NAMALWA (cell line): Measurements from ENCODE around the gene ELL3.
"Not testable (repeated sequence)": the region's sequence is repeated elsewhere in the genome, so short reads cannot be mapped to it uniquely, and the experiment has no call there.

Experiments used
- DNase-seq: peaks from one replicate; pipeline ENCODE4 v3.0.0-alpha.2; 2015; ENCODE audit warnings: low spot score

Gene ELL3, protein sequence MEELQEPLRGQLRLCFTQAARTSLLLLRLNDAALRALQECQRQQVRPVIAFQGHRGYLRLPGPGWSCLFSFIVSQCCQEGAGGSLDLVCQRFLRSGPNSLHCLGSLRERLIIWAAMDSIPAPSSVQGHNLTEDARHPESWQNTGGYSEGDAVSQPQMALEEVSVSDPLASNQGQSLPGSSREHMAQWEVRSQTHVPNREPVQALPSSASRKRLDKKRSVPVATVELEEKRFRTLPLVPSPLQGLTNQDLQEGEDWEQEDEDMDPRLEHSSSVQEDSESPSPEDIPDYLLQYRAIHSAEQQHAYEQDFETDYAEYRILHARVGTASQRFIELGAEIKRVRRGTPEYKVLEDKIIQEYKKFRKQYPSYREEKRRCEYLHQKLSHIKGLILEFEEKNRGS

DNA sequence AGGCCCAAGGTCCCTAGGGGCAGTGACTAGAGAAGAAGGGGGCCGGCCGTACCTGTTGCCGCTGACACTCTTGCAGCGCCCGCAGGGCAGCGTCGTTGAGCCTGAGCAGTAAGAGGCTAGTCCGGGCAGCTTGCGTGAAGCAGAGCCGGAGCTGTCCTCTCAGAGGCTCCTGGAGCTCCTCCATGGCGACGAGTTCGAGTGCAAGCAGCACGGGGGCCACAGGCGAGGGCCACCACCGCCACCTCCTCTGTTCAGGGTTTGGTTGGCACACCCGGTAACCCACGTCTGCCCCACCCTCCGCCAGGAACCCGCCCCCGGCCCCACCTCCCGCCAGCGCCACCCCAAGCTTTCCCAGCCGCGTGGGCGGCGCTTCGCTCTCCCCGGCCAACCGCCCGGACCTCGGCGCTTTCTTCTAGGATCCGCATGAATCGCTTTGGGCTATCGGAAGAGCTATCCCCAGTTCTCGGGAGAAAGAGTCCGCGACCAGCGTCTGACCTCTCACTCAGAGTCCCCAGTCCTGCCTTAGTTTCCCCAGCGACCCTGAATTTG is at the start of gene ELL3:
ELL3 (minus strand) TSS at position 249 of the 549 bp plus-strand sequence; CDS start at position 184, 65 bp downstream.
- peak; percentile 89 for DNase-seq

DNA sequence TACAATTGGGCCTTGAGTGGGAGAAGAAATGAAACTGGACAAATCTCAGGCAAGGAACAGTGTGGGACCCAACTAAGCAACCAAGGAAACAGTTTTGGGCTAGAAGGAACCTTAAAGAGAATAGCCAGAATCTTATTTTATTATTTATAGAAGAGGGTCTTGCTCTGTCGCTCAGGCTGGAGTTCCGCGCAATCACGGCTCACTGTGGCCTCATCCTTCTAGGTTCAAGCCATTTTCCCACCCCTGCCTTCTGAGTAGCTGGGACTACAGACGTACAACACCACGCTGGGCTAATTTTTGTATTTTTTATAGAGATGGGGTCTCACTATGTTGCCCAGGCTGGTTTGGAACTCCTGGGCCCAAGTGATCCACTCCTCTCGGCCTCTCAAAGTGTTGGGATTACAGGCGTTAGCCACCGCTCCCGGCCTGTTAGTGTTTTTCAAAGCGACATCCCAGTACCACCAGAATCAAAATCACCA is 49.3 kb upstream of the ELL3 start:
- DNase-seq, result no peak

DNA sequence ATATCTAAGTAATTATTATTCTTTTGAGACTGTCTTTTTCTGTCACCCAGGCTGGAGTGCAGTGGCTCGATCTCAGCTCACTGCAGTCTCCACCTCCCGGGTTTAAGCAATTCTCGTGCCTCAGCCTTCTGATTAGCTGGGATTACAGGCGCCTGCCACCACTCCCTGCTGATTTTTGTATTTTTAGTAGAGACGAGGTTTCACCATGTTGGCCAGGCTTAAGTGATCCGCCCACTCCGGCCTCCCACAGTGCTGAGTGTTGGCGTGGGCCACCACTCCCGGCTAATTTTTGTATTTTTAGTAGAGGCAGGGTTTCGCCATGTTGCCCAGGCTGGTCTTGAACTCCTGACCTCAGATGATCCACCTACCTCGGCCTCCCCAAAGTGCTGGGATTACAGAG is 48.5 kb upstream of the ELL3 start:
- not testable (repeated sequence) for DNase-seq

DNA sequence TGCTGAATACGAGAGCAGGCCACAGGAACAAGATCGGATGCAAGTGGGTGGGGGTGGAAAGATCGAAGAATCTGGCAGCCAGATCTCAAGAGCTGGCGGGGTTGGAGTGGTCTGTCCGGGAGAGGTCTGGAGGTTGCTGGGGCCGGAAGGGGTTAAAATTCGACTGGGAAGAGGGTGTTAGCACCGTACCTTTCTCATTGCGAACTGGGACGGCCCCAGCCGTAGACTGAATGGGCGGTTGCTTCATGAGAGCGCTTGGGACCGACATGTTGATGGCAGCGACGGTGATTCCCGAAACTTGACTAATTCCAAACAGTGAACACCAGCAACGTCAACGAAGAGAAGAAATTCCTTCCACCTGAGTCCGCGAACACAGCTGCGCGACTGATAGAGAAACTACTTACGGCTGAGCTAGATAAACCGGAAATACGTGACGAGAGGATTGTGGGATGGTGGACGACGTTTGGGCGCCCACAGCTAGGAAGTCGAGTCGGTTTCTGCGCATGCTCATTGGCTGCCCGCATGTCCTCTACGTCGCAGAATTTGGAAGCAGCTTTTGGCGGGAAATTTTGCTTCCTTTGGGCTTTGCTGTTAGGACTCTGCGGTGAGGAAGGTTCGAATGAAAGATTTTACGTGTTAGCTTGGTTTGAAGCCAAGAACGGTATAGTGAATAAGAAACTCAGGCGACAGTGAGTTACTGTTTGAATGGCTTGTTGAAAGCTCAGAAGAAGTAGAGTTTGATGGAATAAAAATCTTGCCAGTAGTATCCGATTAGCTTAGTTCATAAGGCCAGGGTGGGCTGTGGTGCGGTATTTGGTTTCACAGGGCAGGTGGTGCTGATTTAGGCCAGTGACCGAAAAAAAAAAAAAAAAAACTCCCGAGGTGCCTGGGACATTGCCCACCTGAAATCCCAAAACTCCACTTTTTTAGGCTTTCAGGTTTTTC is 47.8 kb upstream of the ELL3 start, which contains the start of gene MFAP1:
MFAP1 (minus strand) TSS at position 389 of the 945 bp plus-strand sequence; CDS start at position 268, 121 bp downstream.
- DNase-seq, result peak; percentile 97

DNA sequence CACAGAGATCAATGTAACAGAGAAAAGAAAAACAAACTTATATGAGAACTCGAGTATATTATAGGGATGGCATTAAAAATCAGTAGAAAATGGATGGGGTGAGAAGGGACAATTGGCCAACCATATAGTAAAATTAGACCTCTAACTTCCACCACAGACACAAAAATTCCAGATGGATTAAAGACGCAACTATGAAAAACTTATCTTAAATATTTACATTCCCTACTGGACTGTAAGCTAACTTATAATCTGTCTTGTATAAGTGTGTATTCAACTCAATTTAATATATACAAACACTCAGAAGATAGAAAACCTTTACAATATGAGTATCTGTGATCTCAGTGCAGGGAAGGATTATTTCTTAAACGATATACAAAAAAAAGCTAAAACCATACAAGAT is 44.7 kb upstream of the ELL3 start:
- no peak for DNase-seq

DNA sequence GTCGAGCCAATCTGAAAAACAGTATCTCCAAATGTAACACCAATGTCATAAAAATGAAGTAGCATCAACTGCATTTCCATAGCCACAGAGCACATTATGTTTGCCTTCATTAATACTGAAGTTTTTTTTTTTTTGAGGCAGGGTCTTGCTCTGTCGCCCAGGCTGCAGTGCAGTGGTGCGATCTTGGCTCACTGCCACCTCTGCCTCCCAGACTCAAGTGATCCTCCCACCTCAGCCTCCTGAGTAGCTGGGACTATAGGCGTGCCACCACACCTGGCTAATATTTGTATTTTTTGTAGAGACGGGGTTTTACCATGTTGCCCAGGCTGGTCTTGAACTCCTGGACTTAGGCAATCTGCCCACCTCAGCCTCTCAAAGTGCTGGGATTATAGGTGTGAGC is 38.3 kb upstream of the ELL3 start:
- DNase-seq, result not testable (repeated sequence)

DNA sequence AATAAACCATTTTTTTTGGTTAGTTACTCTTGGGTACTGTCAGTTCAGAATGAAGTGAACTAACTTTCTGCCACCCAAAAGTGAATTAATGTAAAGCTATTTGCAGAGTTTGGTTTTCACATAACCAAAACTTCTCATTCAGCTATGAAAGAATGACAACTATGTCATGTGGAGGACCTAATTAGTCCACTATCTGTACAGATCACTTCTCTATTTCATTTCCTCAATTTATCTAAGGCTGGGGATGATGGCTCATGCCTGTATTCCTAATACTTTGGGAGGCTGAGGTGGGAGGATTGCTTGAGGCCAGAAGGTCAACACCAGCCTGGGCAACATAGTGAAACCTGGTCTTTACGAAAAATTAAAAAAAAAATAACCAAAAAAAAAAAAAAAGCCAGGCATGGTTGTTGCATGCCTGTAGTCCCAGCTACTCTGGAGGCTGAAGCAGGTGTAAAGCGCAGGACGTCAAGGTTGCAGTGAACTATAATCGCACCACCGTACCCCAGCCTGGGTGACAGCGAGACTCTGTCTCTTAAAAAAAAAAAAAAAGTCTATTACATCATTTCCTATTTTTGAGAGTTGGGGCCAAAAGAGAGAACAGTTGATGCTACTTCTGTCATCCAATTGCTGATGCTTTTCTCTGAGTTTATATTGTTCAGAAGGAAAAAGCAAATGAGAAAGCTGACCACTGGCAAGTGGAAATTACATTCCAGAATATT is 32.4 kb upstream of the ELL3 start:
- peak; percentile 90 for DNase-seq

DNA sequence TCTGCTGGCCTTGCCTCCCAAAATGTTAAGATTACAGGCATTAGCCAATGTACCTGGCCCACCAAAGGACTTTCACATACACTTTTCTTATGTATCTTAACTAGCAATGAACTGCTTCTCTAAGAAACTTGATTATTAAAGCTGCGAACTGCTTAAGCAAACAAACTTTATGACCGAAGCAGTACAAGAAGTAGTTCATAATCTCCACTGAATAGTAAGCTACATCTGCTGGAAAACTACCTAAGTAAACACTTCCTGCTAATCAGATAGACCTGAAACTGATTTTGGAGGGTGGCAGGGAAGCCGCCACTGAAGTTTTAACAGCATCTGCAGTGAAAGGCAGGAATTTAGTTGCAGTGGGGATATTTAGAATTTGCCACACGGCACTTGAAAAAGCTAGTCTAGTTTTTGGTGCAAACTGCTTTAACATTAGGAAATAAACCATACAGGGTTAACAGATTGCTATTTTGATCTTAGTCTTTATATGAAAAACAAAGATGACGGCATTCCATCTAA is 31.7 kb upstream of the ELL3 start:
- DNase-seq, result peak; percentile 49

DNA sequence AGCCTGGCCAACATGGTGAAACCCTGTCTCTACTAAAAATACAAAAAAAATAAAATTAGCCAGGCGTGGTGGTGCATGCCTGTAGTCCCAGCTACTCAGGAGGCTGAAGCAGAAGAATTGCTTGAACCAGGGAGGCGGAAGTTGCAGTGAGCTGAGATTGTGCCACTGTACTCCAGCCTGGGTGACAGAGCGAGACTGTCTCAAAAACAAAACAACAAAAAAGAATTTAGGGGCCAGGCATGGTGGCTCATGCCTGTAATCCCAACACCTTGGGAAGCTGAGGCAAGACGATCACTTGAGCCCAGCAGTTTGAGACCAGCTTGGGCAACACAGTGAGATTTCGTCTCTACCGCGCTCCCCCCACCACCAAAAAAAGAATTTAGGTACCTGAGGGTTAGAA is 25.9 kb upstream of the ELL3 start:
- not testable (repeated sequence) for DNase-seq

DNA sequence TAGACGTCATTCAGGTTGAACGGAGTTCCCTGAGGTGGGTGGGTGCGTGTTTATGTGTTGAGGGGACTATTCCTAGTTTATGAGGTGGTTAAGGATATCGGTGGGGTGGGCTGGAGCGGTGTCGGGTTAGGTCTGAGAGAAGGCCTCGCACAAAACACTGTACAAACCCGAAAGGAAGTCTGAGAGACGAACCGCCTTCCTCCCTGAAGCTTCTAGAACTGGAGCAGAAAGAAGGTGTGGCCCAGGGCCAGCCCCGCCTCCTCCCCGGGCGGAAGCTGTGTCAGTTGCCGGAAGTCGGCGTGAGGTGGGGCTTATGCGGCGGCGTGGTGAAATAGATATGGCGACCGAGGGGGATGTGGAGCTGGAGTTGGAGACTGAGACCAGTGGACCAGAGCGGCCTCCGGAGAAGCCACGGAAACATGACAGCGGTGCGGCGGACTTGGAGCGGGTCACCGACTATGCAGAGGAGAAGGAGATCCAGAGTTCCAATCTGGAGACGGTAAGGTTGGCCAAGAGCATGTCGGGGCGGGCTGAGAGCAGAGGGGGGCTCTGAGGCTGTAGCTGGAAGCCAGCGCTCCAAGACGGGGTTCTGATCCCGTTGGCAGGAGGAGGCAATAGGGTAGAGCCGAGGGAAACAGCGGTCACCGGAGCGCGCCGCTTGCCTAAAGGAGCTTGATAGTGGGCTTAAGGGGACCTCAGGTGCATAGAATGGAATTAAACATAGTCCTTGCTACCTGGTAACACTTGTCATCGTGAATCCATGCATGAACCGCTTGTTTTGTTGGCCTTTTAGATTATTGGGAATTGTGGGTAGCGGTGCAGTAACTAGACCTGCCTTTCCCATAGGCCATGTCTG is 23.7 kb upstream of the ELL3 start, which contains the start of gene HYPK:
HYPK (plus strand) TSS at position 314 of the 856 bp plus-strand sequence; CDS start at position 338, 24 bp downstream.
- peak; percentile 89 for DNase-seq

DNA sequence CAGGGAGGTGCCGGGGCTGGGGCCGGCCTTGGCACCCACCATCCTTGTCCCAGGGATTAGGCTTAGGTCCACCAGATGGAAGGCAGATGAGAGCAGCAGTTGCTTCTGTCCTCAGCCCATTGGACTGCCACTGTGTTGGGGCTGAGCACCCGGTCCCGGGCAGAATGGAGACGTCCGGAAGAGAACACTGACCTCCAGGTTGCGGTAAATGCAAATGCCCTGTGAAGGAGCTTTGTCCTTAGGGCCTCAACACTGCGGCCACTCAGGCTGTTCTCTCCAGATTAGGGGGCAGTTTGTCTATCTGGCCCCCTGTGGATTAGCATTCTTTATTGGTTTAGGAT is 23.1 kb upstream of the ELL3 start, which contains the start of gene SERINC4:
SERINC4 (minus strand) TSS at position 276 of the 341 bp plus-strand sequence; CDS start at position 42, 234 bp downstream.
- DNase-seq, result no peak

DNA sequence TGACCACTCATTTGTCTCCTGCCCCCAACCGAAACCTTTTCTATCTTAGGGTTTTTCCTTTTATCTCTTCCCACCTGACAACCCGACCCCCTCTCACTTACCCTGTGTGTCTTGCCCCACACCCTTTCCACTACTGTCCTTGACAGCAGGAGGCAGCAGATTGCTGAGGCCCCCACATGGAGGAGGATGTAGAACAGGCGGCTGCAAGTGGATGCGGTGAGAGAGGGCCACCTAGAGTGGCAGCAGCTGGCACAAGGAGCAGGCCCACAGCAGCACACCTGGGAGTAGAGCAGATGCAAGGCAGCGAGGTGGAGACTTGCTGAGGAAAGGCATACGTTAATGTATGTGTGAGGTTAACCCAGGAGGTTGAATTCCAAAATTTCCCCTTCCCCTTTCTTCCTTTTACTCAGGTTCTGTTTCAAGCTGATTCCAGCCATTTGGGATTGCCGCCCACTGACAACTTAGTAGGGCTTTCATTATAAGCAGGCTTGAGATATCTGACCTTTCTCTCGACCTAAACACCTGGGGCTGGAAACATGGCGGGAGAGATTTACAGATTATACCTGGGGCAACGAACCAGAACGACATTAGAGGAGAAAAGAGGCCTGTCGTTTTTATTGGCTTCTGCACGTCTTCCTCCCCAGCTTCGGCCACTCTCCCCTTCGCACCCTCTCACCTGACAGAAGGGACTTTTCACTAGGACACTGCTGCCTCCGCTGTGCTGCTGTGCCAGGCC is 22.6 kb upstream of the ELL3 start:
- DNase-seq, result peak; percentile 59

DNA sequence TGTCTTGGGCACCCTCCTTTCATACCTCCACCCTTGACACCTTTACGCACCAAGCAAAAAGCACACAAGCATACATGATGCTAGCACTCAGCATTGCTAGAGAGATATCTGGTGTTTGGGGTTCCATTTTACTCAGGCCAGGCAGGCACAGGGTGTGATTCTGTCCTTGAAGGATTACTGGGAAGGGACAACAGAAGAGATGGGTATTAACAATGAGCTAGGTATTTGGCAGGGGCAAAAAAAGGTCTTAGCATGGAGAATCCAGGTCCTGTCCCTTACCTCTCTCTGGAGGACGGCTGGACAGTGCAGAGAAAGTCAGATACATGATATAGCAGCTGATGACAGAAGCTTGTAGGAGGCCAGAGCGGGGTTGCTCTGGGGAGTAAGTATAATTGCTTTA is 19.8 kb upstream of the ELL3 start:
- DNase-seq, result no peak

DNA sequence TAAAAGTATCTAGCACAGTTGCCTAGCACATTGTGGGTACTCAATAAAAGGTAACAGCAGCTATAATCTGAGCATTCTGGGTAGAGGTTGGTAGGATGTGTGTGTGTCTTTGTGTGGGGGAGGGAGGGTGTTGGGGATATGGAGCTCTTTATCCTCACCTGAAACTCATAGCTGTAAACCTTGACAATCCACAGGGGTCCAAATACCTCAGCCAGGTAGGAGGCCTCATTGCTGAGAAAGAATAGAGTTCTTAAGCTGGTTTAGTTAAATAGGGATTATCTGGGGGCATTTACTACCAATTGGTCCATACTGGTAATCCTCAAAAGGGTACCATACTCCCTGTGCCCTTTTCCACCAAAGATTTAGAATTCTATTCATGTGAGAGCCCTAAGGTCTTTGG is 19.2 kb upstream of the ELL3 start:
- no peak for DNase-seq

DNA sequence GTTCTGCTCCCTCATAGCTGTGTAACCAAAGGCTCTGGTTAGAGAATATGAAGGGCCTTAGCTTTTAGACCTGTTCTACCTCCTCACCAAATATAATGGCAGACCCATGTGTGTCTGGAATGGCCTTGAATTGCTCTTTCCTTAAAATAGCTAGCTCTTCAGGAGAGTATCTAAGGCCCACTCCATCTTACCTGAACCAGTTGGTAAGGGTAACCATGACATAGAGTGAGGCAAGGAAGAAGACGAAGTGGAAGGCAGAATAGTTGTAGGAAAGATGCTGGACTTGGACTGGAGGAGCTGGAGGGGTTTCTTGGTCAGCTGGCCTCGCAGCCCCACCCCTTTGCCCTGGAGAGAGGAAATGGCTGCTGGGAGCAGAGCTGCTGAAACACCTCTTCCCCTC is 18.4 kb upstream of the ELL3 start:
- no peak for DNase-seq

DNA sequence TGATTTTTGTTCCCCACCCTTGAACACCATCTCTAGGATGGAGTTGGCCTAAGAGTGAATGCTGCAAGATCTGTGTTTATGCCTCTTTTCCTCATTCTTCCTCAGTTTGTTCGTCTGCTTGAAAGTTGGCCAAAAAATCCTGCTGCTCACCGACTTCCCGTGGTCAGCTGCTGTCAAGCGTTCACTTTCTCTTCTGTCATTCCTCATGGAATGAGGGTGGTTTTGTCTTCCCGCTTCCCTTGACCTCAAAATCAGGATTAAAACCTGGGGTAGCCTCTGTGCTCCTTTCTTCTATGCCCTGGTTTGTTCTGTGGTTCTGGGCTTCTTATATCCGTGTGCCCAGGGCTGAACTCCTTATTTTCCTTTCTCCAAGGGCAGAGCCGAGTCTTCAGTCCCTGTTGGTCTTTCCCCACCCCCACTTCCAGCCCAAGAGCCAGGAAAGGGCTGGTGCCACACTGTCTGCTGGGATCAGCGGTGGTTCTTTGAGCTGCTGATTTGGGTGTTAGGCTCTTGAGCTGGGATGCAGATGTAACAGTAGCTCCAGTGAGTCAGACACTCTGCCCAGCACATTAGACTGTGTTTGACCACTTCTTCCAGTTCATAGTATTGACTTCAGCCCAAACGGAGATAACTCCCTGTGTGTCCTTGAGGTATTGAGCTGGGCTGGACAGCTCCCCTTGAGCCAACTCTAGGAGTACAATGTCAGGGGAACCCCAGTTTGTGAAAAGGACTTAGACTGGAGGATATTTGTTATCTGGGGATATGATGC is 17.7 kb upstream of the ELL3 start:
- DNase-seq, result no peak

DNA sequence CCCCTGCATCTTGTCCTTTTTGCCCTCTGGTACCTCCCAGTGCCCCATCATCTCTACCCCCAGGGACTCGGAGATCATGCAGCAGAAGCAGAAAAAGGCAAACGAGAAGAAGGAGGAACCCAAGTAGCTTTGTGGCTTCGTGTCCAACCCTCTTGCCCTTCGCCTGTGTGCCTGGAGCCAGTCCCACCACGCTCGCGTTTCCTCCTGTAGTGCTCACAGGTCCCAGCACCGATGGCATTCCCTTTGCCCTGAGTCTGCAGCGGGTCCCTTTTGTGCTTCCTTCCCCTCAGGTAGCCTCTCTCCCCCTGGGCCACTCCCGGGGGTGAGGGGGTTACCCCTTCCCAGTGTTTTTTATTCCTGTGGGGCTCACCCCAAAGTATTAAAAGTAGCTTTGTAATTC is 16.9 kb upstream of the ELL3 start:
- DNase-seq, result no peak

DNA sequence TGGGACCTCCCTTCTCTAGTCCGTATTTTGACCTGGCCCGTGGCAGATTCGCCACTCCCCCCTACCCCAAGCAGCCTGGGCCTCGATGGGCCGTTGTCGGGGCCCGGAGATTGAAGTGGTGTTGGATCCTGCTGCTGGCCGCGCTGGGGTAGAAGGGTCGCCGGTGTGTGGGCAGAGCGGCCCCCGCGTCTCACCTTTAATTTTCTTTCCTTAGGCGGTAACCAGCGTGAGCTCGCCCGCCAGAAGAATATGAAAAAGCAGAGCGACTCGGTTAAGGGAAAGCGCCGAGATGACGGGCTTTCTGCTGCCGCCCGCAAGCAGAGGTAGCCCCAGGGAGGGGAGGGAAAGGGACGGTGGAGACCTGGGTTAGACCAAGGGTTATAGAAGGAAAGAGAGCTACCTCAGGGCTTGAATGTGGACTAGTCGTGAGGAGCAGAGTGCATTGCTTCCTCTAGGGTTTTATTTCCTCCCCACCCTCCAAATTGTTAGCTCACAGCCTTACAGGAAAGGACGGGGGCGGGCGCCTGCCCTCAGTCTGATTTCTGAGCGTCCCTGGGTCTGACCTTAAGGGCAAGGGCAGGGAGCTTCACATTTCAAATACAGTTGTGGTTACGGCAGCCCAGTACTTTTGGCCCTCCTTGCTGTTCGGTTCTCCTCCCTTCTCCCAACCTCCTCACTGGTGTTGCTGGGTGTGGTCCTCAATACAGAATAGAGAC is 16.2 kb upstream of the ELL3 start:
- peak; percentile 50 for DNase-seq
